NT2/D1 (cell line): Measurements from ENCODE around the gene C19orf12.

Source experiments
- SUZ12 ChIP-seq: IDR thresholded peaks from 2 replicates; pipeline ENCODE4 v1.6.1; 2011; ENCODE audit not compliant: insufficient read length, insufficient read depth; ENCODE audit errors: extremely low read depth
- YY1 ChIP-seq: IDR thresholded peaks from 2 replicates; pipeline ENCODE4 v1.6.1; 2011; ENCODE audit not compliant: insufficient read length, insufficient read depth
- ZNF274 ChIP-seq: IDR thresholded peaks from 2 replicates; pipeline ENCODE4 v1.6.1; 2011; ENCODE audit warnings: mild to moderate bottlenecking, low read depth, low read length

DNA sequence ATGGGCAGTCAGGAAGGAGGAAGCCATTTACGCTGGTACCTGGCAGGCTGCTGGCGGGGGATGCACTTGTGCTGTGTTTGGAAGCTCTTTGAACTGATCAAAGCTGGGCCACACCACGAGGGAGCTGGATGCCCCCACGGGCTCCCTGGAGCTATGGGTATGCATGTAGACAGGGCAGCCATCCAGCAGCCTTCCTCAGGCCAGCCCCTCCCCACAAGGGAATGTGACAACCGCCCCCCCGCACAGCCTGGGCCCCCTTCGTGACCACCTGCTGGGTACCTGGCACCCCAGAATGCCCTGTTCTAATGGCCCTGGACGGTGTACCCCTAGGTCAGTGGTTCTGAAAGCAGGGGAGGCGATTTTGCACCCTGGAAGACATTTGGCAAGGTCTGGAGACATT is 42.5 kb upstream of the C19orf12 start:
- no peak for TF ChIP-seq ZNF274
- no peak for TF ChIP-seq YY1
- TF ChIP-seq SUZ12 = no peak
